ENCODE measurements around the gene SERP2.

GRCh38 chr13:44331446-44331845 is 42.2 kb upstream of the SERP2 start:
- TF ChIP-seq CTCF (IDR thresholded peaks at IDR 0.05) = no peak
- TF ChIP-seq POLR2A (IDR thresholded peaks at IDR 0.05) = no peak
